ENCODE results near the gene TRAPPC13.

The TRAPPC13 gene

DNA sequence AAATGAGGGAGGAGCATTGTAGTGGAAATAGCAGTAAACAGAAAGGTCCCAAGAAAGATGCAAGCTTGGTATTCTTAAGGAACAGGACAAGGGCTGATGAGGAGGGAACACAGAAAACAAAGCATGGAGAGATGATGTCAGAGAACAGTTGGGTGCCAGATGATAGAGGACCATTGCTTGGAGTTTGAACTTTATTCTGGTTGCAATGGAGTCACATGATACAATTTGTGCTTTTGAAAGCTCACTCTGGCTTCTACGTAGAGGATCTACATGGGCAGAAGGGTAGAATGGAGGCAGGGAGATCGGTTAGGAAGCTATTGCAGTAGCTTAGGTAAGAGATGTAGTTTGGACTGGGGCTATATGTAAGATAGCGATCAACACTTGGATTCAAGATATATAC, 57.3 kb downstream of the TRAPPC13 start:
- DNase-seq = no peak

DNA sequence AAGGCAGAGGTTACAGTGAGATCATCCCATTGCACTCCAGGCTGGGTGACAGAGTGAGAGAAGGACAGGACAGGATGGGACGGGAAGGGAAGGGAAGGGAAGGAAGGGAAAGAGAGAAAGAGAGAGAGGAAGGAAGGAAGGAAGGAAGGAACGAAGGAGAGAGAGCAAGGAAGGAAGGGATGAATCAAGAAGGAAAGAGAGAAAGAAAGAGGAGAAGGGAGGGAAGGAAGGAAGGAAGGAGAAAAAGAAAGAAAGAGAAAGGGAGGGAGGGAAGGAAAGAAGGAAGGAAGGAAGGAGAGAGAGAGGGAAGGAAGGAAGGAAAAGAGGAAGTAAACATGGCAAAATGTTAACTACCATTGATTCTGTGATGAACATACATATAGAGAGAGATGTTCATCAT, 68.3 kb downstream of the TRAPPC13 start:
- DNase-seq = no peak

DNA sequence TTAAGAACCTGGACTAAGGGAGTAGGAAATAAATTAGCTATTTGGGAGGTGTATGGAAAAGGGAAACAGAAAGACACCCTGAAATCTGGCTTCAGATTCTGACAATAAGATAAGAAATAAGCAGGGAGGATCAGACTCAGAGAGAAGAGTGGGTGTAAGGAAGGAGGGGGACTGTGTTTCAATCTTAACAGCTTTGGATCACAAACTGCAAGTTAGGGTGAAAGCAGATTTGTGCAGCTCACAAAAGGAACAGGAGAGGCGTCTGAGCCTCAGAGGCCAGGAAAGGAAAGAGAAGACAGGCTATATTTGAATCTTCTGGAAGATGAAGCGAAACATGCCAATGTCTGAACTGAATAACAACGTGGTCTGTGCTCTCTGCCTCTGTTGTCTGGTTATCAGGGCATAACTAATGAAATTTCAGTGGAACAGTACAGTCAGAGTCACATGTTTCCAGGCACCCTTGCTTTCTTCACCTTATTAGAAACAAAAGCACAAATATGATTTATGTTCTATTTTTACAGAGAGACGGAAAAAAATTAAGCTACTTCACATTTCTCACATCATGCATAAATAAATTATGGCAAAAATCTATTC, 70.4 kb downstream of the TRAPPC13 start:
- DNase-seq = no peak

DNA sequence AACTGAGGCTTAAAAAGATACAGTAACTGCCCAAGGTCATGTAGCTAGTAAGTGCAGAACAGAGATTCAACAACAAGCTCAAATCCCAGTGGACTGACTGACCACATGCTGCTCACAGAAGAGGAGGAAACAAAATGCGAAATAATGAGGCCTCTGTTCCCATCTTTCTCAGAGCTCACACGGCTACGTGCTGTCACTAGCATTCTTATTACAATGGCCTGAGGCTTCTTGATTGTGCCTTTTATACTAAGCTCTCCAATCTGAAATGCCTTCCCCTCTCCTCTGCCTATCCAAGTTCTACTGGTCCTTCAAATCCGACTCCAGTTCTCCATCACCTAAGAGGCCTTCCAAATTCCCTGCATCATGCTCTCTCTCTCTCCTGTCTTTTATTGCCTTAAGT, 71.1 kb downstream of the TRAPPC13 start:
- DNase-seq = no peak

DNA sequence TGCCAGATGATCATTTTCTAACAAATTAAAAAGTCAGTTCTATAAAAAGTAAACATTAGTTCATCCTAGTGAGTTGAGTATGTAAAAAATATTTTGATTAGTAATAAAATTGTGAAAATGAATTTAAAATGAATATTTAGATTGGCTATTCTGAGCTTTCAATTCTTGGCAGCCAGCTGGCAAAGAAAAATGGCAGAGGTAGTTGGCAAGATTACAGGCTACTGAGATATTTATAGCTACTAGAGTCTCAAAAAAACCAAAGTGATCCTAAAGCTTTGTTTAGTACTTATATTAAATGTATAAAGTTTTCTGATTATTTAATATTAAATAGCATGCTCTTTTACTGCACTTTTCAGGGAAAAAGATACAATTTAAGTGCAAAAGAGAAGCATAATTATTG, 72.1 kb downstream of the TRAPPC13 start:
- no peak for DNase-seq

DNA sequence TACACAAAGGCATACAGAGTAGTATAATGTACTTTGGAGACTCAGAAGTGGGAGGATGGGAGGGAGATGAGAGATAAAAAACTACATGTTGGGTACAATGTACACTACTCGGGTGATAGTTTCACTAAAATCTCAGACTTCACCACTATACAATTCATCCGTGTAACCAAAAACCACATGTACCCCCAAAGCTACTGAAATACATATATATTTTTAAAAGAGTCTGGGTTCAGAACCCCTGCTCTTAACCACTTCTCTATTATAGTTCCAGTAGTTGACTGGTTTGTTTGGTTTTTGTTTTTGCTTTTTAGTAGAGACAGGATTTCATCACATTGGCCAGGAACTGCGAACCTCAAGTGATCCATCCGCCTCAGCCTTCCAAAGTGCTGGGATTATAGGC, 74.5 kb downstream of the TRAPPC13 start:
- no peak for DNase-seq

DNA sequence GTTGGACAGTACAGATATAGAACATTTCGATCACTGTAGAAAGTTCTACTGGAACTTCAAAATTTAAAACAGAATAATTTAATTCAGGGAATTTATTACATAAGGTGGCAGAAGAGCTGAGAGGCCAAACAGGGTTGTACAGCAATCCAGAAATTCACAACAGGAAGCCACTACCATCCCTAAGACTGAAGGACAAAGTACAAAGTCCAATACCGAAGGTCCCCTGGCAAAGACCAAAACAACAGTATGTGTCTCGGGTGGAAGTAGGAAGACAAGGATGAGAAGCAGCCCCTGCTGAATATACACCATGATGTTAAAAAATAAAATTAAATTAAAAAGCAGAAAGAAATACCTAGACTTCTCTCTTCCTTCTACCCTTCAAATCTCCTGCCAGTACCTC, 77.2 kb downstream of the TRAPPC13 start:
- DNase-seq = no peak

DNA sequence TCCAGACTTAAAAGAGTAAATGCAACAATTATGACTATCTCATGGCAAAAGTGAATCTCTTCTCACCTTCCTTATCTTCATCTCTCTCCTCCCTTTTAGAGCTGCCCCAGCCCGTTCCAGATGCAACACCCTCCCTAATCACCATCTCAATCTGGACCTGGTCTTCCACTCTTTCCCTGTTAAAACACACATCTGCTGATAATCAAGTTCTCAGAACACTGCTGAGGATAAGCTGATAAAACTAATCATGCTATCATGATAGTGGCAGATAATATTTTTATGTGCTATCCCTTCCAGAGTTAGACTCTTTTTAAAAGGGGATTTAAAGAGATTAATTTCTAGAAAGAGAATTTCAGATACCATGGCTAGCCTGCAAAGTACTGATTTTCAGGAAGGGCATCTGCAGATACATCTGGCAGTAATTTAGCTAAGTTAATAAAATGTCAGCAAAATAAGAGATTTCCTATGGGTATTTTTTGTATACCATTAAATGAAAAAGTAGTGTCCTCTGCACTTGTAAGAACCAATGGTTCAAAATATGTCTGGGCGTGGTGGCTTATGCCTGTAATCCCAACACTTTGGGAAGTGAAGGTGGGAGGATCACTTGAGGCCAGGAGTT, 79.9 kb downstream of the TRAPPC13 start:
- peak in 1 of 2 experiments; percentile 24 for DNase-seq

DNA sequence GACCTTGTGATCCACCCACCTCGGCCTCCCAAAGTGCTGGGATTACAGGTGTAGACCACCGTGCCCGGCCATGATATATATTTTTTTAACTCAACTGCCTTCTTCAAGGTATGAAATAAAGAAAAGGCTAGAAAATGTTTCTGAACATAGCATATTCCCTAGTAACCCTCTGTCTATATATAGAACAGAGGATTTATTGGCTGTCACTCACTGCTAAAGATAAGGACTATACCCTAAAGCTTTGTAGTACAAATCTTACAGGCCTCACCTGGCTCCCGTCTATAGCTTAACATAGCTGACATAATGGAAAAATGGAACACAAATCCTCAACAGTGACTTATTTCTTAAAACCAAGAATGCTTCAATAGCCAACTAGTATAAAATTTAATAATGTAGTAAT, 82.8 kb downstream of the TRAPPC13 start:
- DNase-seq = no peak

DNA sequence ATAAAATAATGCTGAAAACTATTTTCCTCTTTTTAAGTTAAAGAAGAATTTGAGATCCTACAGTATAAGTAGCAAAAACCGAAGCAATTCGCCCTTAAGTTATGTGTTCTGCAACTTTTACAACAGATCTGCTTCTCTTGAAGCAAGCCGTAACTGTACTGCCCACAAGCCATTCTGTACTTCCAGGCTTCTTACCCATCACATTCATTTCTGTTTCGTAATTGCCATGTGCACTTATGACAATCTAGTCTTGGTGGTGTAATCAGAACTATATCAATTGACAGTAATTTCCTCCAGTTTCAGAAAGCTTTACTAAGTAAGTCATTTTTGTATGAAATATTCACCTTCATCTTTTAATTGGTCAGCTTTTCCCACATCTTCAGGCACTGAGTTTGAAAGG, 83.3 kb downstream of the TRAPPC13 start:
- DNase-seq = no peak
